ENCODE results near the gene FUNDC2.

- TF ChIP-seq MAX (IDR thresholded peaks at IDR 0.05; ENCODE audit: insufficient read depth, insufficient read length) (no peak), EZH2 (IDR thresholded peaks at IDR 0.05; ENCODE audit: borderline replicate concordance, low read depth, low read length, severe bottlenecking) (no peak)
Measured at GRCh38 chrX:154980330-154981115, 46.1 kb upstream of the FUNDC2 start.

All from endothelial cell of umbilical vein (primary cell).